ENCODE results near the gene CDH4.

- TF ChIP-seq POLR2AphosphoS5 (IDR thresholded peaks at IDR 0.05; ENCODE audit: low read depth, low read length): no peak
- TF ChIP-seq REST (IDR thresholded peaks at IDR 0.05; ENCODE audit: insufficient read depth in 1 of 2, low read depth in 2 of 2, low read length in 2 of 2): no peak
- TF ChIP-seq SIN3A (IDR thresholded peaks at IDR 0.05; ENCODE audit: borderline replicate concordance, insufficient read depth, low read length): no peak
Observed at GRCh38 chr20:61812845-61813485, 560.9 kb downstream of the CDH4 start.

All from PFSK-1 (cell line).